ENCODE data around the gene MSI2. TPM values are rescaled to one million over a fixed set of nuclear protein-coding genes. Genes with fewer than 3 reads are reported as not detected.

The MSI2 gene
- total and polyA plus RNA-seq, 9 of the 15 experiments (the other 6 are each of a cell fraction or from before 2014, with no cell fraction given): 4.6 to 61.8 (median 42.4) TPM

DNA sequence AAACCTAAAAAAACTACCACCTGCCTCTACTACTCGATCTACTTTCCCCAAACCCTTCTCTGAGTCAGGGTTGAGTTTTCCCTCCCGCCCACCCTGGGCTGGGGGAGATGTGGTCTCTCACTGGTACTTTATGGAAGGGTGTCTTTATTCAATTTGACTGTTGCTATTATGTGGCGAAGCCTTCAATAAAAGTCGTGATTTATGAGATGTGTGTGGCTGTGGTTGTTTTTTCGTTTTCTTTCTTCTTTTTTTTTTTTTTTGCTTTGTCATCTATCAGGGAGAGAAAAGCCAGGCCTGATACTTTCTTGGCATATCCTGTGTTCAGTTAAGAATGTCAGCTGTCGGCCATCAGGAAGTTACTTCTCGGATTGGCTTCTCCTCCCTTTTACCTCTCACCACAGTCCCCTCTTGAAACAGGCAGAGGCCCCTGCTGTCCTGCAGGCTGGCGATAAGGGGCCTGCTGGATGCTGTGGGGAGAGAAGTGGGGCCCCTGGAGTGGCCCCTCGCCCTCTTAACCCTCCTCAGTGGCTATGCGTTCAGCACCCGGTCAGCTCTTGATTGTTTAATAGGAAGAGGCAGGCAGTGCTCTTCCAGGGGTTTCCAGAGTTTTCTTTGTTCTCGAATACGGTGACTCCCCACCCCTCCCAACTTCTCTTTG is 123.0 kb downstream of the MSI2 start (continued):
- TF ChIP-seq, protein P1, sequence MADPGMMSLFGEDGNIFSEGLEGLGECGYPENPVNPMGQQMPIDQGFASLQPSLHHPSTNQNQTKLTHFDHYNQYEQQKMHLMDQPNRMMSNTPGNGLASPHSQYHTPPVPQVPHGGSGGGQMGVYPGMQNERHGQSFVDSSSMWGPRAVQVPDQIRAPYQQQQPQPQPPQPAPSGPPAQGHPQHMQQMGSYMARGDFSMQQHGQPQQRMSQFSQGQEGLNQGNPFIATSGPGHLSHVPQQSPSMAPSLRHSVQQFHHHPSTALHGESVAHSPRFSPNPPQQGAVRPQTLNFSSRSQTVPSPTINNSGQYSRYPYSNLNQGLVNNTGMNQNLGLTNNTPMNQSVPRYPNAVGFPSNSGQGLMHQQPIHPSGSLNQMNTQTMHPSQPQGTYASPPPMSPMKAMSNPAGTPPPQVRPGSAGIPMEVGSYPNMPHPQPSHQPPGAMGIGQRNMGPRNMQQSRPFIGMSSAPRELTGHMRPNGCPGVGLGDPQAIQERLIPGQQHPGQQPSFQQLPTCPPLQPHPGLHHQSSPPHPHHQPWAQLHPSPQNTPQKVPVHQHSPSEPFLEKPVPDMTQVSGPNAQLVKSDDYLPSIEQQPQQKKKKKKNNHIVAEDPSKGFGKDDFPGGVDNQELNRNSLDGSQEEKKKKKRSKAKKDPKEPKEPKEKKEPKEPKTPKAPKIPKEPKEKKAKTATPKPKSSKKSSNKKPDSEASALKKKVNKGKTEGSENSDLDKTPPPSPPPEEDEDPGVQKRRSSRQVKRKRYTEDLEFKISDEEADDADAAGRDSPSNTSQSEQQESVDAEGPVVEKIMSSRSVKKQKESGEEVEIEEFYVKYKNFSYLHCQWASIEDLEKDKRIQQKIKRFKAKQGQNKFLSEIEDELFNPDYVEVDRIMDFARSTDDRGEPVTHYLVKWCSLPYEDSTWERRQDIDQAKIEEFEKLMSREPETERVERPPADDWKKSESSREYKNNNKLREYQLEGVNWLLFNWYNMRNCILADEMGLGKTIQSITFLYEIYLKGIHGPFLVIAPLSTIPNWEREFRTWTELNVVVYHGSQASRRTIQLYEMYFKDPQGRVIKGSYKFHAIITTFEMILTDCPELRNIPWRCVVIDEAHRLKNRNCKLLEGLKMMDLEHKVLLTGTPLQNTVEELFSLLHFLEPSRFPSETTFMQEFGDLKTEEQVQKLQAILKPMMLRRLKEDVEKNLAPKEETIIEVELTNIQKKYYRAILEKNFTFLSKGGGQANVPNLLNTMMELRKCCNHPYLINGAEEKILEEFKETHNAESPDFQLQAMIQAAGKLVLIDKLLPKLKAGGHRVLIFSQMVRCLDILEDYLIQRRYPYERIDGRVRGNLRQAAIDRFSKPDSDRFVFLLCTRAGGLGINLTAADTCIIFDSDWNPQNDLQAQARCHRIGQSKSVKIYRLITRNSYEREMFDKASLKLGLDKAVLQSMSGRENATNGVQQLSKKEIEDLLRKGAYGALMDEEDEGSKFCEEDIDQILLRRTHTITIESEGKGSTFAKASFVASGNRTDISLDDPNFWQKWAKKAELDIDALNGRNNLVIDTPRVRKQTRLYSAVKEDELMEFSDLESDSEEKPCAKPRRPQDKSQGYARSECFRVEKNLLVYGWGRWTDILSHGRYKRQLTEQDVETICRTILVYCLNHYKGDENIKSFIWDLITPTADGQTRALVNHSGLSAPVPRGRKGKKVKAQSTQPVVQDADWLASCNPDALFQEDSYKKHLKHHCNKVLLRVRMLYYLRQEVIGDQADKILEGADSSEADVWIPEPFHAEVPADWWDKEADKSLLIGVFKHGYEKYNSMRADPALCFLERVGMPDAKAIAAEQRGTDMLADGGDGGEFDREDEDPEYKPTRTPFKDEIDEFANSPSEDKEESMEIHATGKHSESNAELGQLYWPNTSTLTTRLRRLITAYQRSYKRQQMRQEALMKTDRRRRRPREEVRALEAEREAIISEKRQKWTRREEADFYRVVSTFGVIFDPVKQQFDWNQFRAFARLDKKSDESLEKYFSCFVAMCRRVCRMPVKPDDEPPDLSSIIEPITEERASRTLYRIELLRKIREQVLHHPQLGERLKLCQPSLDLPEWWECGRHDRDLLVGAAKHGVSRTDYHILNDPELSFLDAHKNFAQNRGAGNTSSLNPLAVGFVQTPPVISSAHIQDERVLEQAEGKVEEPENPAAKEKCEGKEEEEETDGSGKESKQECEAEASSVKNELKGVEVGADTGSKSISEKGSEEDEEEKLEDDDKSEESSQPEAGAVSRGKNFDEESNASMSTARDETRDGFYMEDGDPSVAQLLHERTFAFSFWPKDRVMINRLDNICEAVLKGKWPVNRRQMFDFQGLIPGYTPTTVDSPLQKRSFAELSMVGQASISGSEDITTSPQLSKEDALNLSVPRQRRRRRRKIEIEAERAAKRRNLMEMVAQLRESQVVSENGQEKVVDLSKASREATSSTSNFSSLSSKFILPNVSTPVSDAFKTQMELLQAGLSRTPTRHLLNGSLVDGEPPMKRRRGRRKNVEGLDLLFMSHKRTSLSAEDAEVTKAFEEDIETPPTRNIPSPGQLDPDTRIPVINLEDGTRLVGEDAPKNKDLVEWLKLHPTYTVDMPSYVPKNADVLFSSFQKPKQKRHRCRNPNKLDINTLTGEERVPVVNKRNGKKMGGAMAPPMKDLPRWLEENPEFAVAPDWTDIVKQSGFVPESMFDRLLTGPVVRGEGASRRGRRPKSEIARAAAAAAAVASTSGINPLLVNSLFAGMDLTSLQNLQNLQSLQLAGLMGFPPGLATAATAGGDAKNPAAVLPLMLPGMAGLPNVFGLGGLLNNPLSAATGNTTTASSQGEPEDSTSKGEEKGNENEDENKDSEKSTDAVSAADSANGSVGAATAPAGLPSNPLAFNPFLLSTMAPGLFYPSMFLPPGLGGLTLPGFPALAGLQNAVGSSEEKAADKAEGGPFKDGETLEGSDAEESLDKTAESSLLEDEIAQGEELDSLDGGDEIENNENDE (IDR thresholded peaks at IDR 0.05; ENCODE audit: low read depth, low read length): no peak
- TF ChIP-seq EP400 (IDR thresholded peaks at IDR 0.05) (peak; percentile 32; the same call in 1 of the 2 replicates), C11orf30 (IDR thresholded peaks at IDR 0.05; ENCODE audit: low read depth) (peak; percentile 91), RBM14 (IDR thresholded peaks at IDR 0.05; ENCODE audit: borderline replicate concordance, insufficient read depth, low read depth, low read length) (no peak), L3MBTL2 (IDR thresholded peaks at IDR 0.05) (0 out of 2 replicates have a peak, but pooled peaks have one; percentile 41), DIDO1 (tag; IDR thresholded peaks at IDR 0.05; ENCODE audit: low read depth) (no peak), ZNF586 (CRISPR knock-in tag; conservative IDR thresholded peaks at IDR 0.05) (no peak)
- TF ChIP-seq, protein P2, sequence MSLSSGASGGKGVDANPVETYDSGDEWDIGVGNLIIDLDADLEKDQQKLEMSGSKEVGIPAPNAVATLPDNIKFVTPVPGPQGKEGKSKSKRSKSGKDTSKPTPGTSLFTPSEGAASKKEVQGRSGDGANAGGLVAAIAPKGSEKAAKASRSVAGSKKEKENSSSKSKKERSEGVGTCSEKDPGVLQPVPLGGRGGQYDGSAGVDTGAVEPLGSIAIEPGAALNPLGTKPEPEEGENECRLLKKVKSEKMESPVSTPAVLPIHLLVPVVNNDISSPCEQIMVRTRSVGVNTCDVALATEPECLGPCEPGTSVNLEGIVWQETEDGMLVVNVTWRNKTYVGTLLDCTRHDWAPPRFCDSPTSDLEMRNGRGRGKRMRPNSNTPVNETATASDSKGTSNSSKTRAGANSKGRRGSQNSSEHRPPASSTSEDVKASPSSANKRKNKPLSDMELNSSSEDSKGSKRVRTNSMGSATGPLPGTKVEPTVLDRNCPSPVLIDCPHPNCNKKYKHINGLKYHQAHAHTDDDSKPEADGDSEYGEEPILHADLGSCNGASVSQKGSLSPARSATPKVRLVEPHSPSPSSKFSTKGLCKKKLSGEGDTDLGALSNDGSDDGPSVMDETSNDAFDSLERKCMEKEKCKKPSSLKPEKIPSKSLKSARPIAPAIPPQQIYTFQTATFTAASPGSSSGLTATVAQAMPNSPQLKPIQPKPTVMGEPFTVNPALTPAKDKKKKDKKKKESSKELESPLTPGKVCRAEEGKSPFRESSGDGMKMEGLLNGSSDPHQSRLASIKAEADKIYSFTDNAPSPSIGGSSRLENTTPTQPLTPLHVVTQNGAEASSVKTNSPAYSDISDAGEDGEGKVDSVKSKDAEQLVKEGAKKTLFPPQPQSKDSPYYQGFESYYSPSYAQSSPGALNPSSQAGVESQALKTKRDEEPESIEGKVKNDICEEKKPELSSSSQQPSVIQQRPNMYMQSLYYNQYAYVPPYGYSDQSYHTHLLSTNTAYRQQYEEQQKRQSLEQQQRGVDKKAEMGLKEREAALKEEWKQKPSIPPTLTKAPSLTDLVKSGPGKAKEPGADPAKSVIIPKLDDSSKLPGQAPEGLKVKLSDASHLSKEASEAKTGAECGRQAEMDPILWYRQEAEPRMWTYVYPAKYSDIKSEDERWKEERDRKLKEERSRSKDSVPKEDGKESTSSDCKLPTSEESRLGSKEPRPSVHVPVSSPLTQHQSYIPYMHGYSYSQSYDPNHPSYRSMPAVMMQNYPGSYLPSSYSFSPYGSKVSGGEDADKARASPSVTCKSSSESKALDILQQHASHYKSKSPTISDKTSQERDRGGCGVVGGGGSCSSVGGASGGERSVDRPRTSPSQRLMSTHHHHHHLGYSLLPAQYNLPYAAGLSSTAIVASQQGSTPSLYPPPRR (CRISPR knock-in tag; IDR thresholded peaks at IDR 0.05; ENCODE audit: borderline replicate concordance): no peak
- TF ChIP-seq, protein P3, sequence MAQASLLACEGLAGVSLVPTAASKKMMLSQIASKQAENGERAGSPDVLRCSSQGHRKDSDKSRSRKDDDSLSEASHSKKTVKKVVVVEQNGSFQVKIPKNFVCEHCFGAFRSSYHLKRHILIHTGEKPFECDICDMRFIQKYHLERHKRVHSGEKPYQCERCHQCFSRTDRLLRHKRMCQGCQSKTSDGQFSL (CRISPR knock-in tag; IDR thresholded peaks at IDR 0.05): no peak
- TF ChIP-seq, protein P3 (tag; IDR thresholded peaks at IDR 0.05): no peak

Data from K562 (cell line).